OCI-LY7 (cell line): ENCODE results near the gene HS6ST3. TPM values are rescaled to one million over a fixed set of nuclear protein-coding genes. Genes with fewer than 3 reads are reported as not detected.

Experiments used
- BruUV-seq: library from RNA; stranded (reverse); fragments of 400-500 nt; replicated peaks from 2 replicates; lab custom pipeline; 2021; lab: Mats Ljungman, UMichigan
- CTCF ChIA-PET: fragments of 300-600 bp; sonication (Branson Sonifier 250); formaldehyde crosslinking; loops from one replicate; lab custom pipeline; 2022; ENCODE audit warnings: antibody characterized with exemption; ENCODE audit not compliant: unreplicated experiment; lab: Charles Lee
- POLR2A ChIA-PET: fragments of 300-600 bp; sonication (Branson Sonifier 250); formaldehyde crosslinking; loops from one replicate; lab custom pipeline; 2022; ENCODE audit warnings: antibody characterized with exemption; lab: Charles Lee
- DNase-seq: peaks from one replicate; pipeline ENCODE4 v3.0.0-alpha.2; 2015; ENCODE audit warnings: low spot score
- H2AFZ ChIP-seq: fragments of 200-600 bp; sonication (generic), shearing (Covaris generic); 2 replicates; pipeline ENCODE4 v1.6.1; 2014; ENCODE audit warnings: mild to moderate bottlenecking, antibody characterized with exemption, low read length, moderate library complexity
- H3K27ac ChIP-seq: fragments of 200-600 bp; sonication (generic); 2 replicates; pipeline ENCODE4 v1.5.1; 2014; ENCODE audit warnings: mixed run types, low read depth, mild to moderate bottlenecking, moderate library complexity, low read length, inconsistent platforms; ENCODE audit not compliant: poor library complexity, severe bottlenecking
- H3K36me3 ChIP-seq: fragments of 200-600 bp; sonication (generic); 2 replicates; pipeline ENCODE4 v1.6.1; 2014; ENCODE audit warnings: mild to moderate bottlenecking, antibody characterized with exemption, low read length, moderate library complexity, mixed read lengths; ENCODE audit not compliant: insufficient read depth
- H3K4me1 ChIP-seq: fragments of 200-600 bp; sonication (generic); 2 replicates; pipeline ENCODE4 v1.5.1; 2014; ENCODE audit warnings: mild to moderate bottlenecking, low read length; ENCODE audit not compliant: insufficient read depth, poor library complexity, severe bottlenecking
- H3K4me2 ChIP-seq: fragments of 200-600 bp; sonication (generic); 2 replicates; pipeline ENCODE4 v1.6.1; 2014; ENCODE audit warnings: mild to moderate bottlenecking, low read length
- H3K4me3 ChIP-seq: fragments of 200-600 bp; sonication (generic); 2 replicates; pipeline ENCODE4 v1.5.1; 2014; ENCODE audit warnings: mild to moderate bottlenecking, low read depth, low read length; ENCODE audit not compliant: poor library complexity, severe bottlenecking
- H3K79me2 ChIP-seq: fragments of 200-600 bp; sonication (generic); 2 replicates; pipeline ENCODE4 v1.6.1; 2016; ENCODE audit warnings: low read depth, mild to moderate bottlenecking, low read length, moderate library complexity, mixed read lengths; ENCODE audit not compliant: insufficient read depth
- H3K9me2 ChIP-seq: fragments of 200-600 bp; sonication (generic); 2 replicates; pipeline ENCODE4 v1.6.1; 2016; ENCODE audit warnings: mild to moderate bottlenecking, low read length, mixed read lengths; ENCODE audit not compliant: insufficient read depth
- H3K9me3 ChIP-seq: fragments of 200-600 bp; sonication (generic); 2 replicates; pipeline ENCODE4 v1.6.1; 2014; ENCODE audit warnings: mild to moderate bottlenecking, mixed run types, low read length, mixed read lengths
- H4K20me1 ChIP-seq: fragments of 200-600 bp; sonication (generic); 2 replicates; pipeline ENCODE4 v1.6.1; 2014; ENCODE audit warnings: mild to moderate bottlenecking, antibody characterized with exemption, low read length, moderate library complexity, mixed read lengths; ENCODE audit not compliant: insufficient read depth
- EZH2phosphoT487 ChIP-seq: fragments of 200-600 bp; sonication (generic); IDR thresholded peaks from 2 replicates; pipeline ENCODE4 v1.6.1; 2018; ENCODE audit warnings: low read depth, borderline replicate concordance, mild to moderate bottlenecking, mixed run types, antibody characterized with exemption, low read length, moderate library complexity, mixed read lengths
- intact Hi-C: fragments of 100-400 bp; cut with micrococcal nuclease; formaldehyde crosslinking; loops from one replicate; pipeline ENCODE4 v1.10.0; 2022; ENCODE audit not compliant: unreplicated experiment
- total RNA-seq, 2 experiments: library from RNA; depleted of rRNA in 1 of 2; stranded (reverse); fragments of >200 nt in 1 of 2; shearing (Covaris generic) in 1 of 2; gene quantifications; 2 replicates each; pipeline ENCODE4 v1.2.3, GENCODE V29; 2014 to 2022
- TF ChIP-seq, protein P1 (sequence below): fragments of 200-600 bp; sonication (generic); conservative IDR thresholded peaks from 2 replicates; pipeline ENCODE4 v1.5.1; 2014; ENCODE audit warnings: mild to moderate bottlenecking, antibody characterized with exemption, low read length, moderate library complexity, mixed read lengths

HS6ST3 gene
- total RNA-seq, 2 experiments from 2014 or later: not detected

DNA sequence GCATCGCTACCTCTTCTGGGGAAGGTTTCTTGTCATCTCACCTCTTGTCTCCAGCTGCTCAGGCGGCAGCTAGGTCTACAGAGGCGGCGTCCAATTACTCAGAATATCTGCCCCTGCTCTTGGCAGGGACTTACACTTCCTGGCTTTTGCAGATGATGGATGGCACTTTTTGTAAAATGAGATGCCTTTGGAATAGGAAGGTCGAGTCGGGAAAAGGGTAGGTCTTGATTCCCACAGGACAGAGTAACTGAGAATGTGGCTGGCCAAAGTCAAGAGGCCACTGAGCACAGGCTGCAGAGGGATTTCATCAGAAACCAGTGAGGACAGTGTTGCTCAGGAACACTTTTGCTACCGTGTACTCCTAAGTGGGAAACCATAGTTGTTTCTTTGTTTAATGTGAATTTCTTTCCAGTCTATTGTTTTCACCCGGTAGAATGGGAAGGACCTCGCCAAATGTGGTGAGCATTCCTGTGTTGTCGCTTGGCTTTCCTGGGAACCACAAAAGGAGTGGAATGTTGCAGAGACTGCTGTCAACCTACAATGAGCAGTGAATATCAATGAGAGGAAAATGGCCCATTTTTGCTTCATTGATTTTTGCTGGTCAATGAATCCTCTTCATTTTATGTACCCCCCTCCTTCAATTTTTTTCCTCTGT, 383.7 kb downstream of the HS6ST3 start:
- no peak for TF ChIP-seq EZH2phosphoT487
- TF ChIP-seq, protein P1, sequence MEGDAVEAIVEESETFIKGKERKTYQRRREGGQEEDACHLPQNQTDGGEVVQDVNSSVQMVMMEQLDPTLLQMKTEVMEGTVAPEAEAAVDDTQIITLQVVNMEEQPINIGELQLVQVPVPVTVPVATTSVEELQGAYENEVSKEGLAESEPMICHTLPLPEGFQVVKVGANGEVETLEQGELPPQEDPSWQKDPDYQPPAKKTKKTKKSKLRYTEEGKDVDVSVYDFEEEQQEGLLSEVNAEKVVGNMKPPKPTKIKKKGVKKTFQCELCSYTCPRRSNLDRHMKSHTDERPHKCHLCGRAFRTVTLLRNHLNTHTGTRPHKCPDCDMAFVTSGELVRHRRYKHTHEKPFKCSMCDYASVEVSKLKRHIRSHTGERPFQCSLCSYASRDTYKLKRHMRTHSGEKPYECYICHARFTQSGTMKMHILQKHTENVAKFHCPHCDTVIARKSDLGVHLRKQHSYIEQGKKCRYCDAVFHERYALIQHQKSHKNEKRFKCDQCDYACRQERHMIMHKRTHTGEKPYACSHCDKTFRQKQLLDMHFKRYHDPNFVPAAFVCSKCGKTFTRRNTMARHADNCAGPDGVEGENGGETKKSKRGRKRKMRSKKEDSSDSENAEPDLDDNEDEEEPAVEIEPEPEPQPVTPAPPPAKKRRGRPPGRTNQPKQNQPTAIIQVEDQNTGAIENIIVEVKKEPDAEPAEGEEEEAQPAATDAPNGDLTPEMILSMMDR: no peak
- H2AFZ ChIP-seq: no peak overlapping the region
- intact Hi-C loops: no loop called here
- BruUV-seq: no TSS peak
- ChIA-PET CTCF (no interaction called here), POLR2A (no interaction called here)
- no peak overlapping the region for H3K4me2 ChIP-seq
- H3K36me3 ChIP-seq: no peaks in the 10 kb centered on the region
- H3K4me1 ChIP-seq: no peaks in the 10 kb centered on the region
- no peaks in the 10 kb centered on the region for H4K20me1 ChIP-seq
- no peaks in the 10 kb centered on the region for H3K79me2 ChIP-seq
- no peaks in the 10 kb centered on the region for H3K9me2 ChIP-seq
- no peak overlapping the region for H3K27ac ChIP-seq
- no peak for DNase-seq
- H3K9me3 ChIP-seq: no peaks in the 10 kb centered on the region
- H3K4me3 ChIP-seq: no peak overlapping the region

DNA sequence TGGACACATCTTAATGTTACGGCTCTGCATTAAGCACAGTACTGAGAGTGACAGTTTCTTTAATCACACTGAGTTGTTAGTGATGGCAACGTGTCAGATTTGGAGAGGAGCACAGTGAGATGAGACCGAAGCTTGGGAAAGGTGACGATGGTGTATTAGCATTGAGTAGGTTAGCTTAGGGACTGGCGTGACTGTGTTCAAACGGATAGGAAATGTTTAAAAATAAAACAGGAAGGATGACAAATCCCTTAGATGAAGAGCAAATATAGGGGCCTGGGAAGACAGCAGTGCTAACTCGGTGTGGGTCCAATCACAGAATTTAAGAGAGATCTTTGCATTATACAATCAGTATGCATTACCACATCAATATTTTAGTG, 384.3 kb downstream of the HS6ST3 start:
- Histone ChIP-seq H3K9me2 (no peaks in the 10 kb centered on the region), H3K27ac (no peak overlapping the region), H3K4me1 (no peaks in the 10 kb centered on the region), H2AFZ (no peak overlapping the region), H3K4me3 (no peak overlapping the region), H3K4me2 (no peak overlapping the region), H4K20me1 (no peaks in the 10 kb centered on the region), H3K36me3 (no peaks in the 10 kb centered on the region), H3K9me3 (no peaks in the 10 kb centered on the region), H3K79me2 (no peaks in the 10 kb centered on the region)
- no peak for TF ChIP-seq EZH2phosphoT487
- TF ChIP-seq, protein P1: no peak
- no peak for DNase-seq
- BruUV-seq: no TSS peak
- ChIA-PET POLR2A (interaction anchor here (0.7 kb wide), 1 partner anchor 14 kb away, joined by 3 read pairs; no protein-coding TSS in a partner anchor), CTCF (no interaction called here)
- intact Hi-C loops: no loop called here

DNA sequence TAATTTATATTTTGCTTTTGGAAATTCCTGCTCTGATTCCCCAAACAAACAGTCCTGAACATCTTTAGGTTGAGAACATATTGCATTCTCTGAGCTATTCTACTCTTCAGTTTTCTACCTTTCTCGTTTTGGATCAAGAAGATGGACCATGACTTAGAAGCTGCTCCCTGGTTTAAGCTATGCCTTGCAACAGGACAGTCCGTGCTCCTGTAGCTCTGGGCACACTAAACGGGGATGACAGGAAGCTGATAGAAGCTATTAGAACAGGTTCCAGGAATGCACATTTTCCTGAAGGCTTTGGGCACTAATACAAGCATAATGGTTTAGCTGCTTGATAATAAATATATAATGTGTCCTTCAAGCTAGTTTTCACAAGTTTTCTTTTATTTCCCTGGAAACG, 385.2 kb downstream of the HS6ST3 start:
- ChIA-PET CTCF (interaction anchor here (0.6 kb wide), 1 partner anchor 14 kb away, joined by 3 read pairs; no protein-coding TSS in a partner anchor), POLR2A (interaction anchor here (0.7 to 1.0 kb wide), 2 partner anchors 11 to 15 kb away, joined by 3 to 4 read pairs; no protein-coding TSS in a partner anchor)
- intact Hi-C loops: no loop called here
- no peaks in the 10 kb centered on the region for H3K9me2 ChIP-seq
- H3K36me3 ChIP-seq: no peaks in the 10 kb centered on the region
- DNase-seq: no peak
- no peak overlapping the region for H3K4me2 ChIP-seq
- H3K4me1 ChIP-seq: no peaks in the 10 kb centered on the region
- no peak overlapping the region for H3K4me3 ChIP-seq
- H3K79me2 ChIP-seq: no peaks in the 10 kb centered on the region
- no peaks in the 10 kb centered on the region for H4K20me1 ChIP-seq
- no peaks in the 10 kb centered on the region for H3K9me3 ChIP-seq
- no peak overlapping the region for H3K27ac ChIP-seq
- no peak for TF ChIP-seq EZH2phosphoT487
- TF ChIP-seq, protein P1: no peak
- no TSS peak for BruUV-seq
- no peak overlapping the region for H2AFZ ChIP-seq
